HepG2 (cell line): ENCODE results near the gene FIZ1.

Experiments
- CEBPB ChIP-seq: IDR thresholded peaks from 2 replicates; pipeline ENCODE4 v1.6.1; 2011; ENCODE audit warnings: low read depth, low read length, improper control_type of control experiment, borderline replicate concordance
- CTCF ChIP-seq: sonication (generic); formaldehyde crosslinking; IDR thresholded peaks from 2 replicates; pipeline ENCODE4 v1.5.0; 2020; ENCODE audit warnings: mild to moderate bottlenecking, missing genetic modification reagents, moderate library complexity
- ELF4 ChIP-seq: sonication (generic); formaldehyde crosslinking; IDR thresholded peaks from 2 replicates; pipeline ENCODE4 v1.5.0; 2020; ENCODE audit warnings: missing genetic modification reagents, mild to moderate bottlenecking, moderate library complexity, borderline replicate concordance
- ESRRA ChIP-seq: sonication (generic); formaldehyde crosslinking; IDR thresholded peaks from 2 replicates; pipeline ENCODE4 v1.5.1; 2020; ENCODE audit warnings: mild to moderate bottlenecking, low read depth, missing genetic modification reagents
- HMGXB4 ChIP-seq, 2 experiments: sonication (generic) in 1 of 2; formaldehyde crosslinking in 1 of 2; IDR thresholded peaks; 2 replicates each; pipeline versions ENCODE4 v1.4.0 to v1.6.1; 2018 to 2020; ENCODE audit warnings: missing genetic modification reagents in 2 of 2, borderline replicate concordance in 1 of 2, low read depth in 1 of 2, mild to moderate bottlenecking in 1 of 2, missing biosample characterization in 1 of 2
- NFE2L2 ChIP-seq: fragments of 150-350 bp; IDR thresholded peaks from 2 replicates; pipeline ENCODE4 v1.6.1; 2014; ENCODE audit warnings: low read length
- NR3C1 ChIP-seq: sonication (generic); formaldehyde crosslinking; IDR thresholded peaks from 2 replicates; pipeline ENCODE4 v1.4.0; 2020; ENCODE audit warnings: missing genetic modification reagents
- PATZ1 ChIP-seq: sonication (generic); formaldehyde crosslinking; IDR thresholded peaks from 2 replicates; pipeline ENCODE4 v1.4.0; 2020; ENCODE audit warnings: missing genetic modification reagents
- PRPF4 ChIP-seq: fragments of 200-400 bp; formaldehyde crosslinking; IDR thresholded peaks from 2 replicates; pipeline ENCODE4 v1.6.1; 2016; ENCODE audit warnings: low read length, low read depth; ENCODE audit not compliant: poor library complexity, severe bottlenecking
- SIN3A ChIP-seq: IDR thresholded peaks from 2 replicates; pipeline ENCODE4 v1.6.1; 2011; ENCODE audit warnings: low read depth, mild to moderate bottlenecking, control low read depth, low read length, borderline replicate concordance
- ZNF407 ChIP-seq: sonication (generic); formaldehyde crosslinking; IDR thresholded peaks from one replicate; pipeline ENCODE4 v1.5.1; 2020; ENCODE audit warnings: mild to moderate bottlenecking, missing genetic modification reagents; ENCODE audit errors: not compliant biosample characterization
- ZNF512B ChIP-seq: sonication (generic); formaldehyde crosslinking; IDR thresholded peaks from 2 replicates; pipeline ENCODE4 v1.5.1; 2020; ENCODE audit warnings: missing genetic modification reagents, mild to moderate bottlenecking, borderline replicate concordance
- ZNF556 ChIP-seq: sonication (generic); formaldehyde crosslinking; IDR thresholded peaks from 2 replicates; pipeline ENCODE4 v1.4.0; 2020; ENCODE audit warnings: mild to moderate bottlenecking, missing genetic modification reagents, borderline replicate concordance

GRCh38 chr19:55549500-55550320 is 49.6 kb downstream of the FIZ1 start:
- no peak for TF ChIP-seq ZNF407
- TF ChIP-seq SIN3A: no peak
- no peak for TF ChIP-seq ESRRA (CRISPR knock-in tag)
- no peak for TF ChIP-seq NFE2L2
- no peak for TF ChIP-seq NR3C1
- TF ChIP-seq HMGXB4 (CRISPR knock-in tag; IDR thresholded peaks at IDR 0.05; ENCODE audit: borderline replicate concordance in 1 of 2, low read depth in 1 of 2): 0 out of 4 replicates have a peak, but pooled peaks of 1 of the 2 experiments have one; percentile 36
- TF ChIP-seq CTCF (CRISPR knock-in tag): 0 out of 2 replicates have a peak, but pooled peaks have one; percentile 28
- no peak for TF ChIP-seq ZNF556
- no peak for TF ChIP-seq ZNF512B
- TF ChIP-seq PATZ1 (CRISPR knock-in tag): peak; percentile 54
- TF ChIP-seq PRPF4: no peak
- TF ChIP-seq ELF4 (CRISPR knock-in tag): no peak
- no peak for TF ChIP-seq CEBPB
